ACC112 (cell line): ENCODE results near the gene NPAS3.

Experiments used
- H2AFZ ChIP-seq: fragments of 200-600 bp; sonication (generic); one replicate; pipeline ENCODE4 v1.6.0; 2017; ENCODE audit warnings: antibody characterized with exemption, low read length; ENCODE audit not compliant: unreplicated experiment
- H3K27ac ChIP-seq: fragments of 200-600 bp; sonication (generic); 2 replicates; pipeline ENCODE4 v1.5.1; 2014; ENCODE audit warnings: low read depth, mild to moderate bottlenecking, antibody characterized with exemption, low read length, moderate library complexity
- H3K27me3 ChIP-seq: fragments of 200-600 bp; sonication (generic); 2 replicates; pipeline ENCODE4 v1.6.1; 2014; ENCODE audit warnings: mild to moderate bottlenecking, antibody characterized with exemption, low read length, moderate library complexity, mixed read lengths; ENCODE audit not compliant: insufficient read depth
- H3K36me3 ChIP-seq: fragments of 200-600 bp; sonication (generic); 2 replicates; pipeline ENCODE4 v1.6.1; 2016; ENCODE audit warnings: mild to moderate bottlenecking, antibody characterized with exemption, low read length, moderate library complexity, mixed read lengths; ENCODE audit not compliant: insufficient read depth
- H3K4me1 ChIP-seq: fragments of 200-600 bp; sonication (generic); one replicate; pipeline ENCODE4 v1.6.1; 2016; ENCODE audit warnings: low read length, mixed read lengths; ENCODE audit not compliant: insufficient read depth, unreplicated experiment, control insufficient read depth
- H3K4me3 ChIP-seq: fragments of 200-600 bp; sonication (generic); 2 replicates; pipeline ENCODE4 v1.5.1; 2014; ENCODE audit warnings: mild to moderate bottlenecking, low read depth, low read length
- H3K79me2 ChIP-seq: fragments of 200-600 bp; sonication (generic); one replicate; pipeline ENCODE4 v1.6.0; 2016; ENCODE audit warnings: low read length; ENCODE audit not compliant: control insufficient read depth, unreplicated experiment, insufficient read depth

Gene NPAS3

GRCh38 chr14:33811721-33812120 is 873.0 kb downstream of the NPAS3 start:
- no peak overlapping the region for H3K4me3 ChIP-seq
- no peaks in the 10 kb centered on the region for H3K79me2 ChIP-seq
- no peak overlapping the region for H2AFZ ChIP-seq
- peaks cover 25% of the 10 kb centered on the region for H3K27me3 ChIP-seq
- no peak overlapping the region for H3K27ac ChIP-seq
- no peaks in the 10 kb centered on the region for H3K4me1 ChIP-seq
- H3K36me3 ChIP-seq = no peaks in the 10 kb centered on the region

GRCh38 chr14:33812181-33812580 is 873.5 kb downstream of the NPAS3 start:
- H3K4me1 ChIP-seq = no peaks in the 10 kb centered on the region
- H3K79me2 ChIP-seq = no peaks in the 10 kb centered on the region
- no peak overlapping the region for H3K27ac ChIP-seq
- H3K27me3 ChIP-seq = peaks cover 27% of the 10 kb centered on the region
- H2AFZ ChIP-seq = no peak overlapping the region
- no peak overlapping the region for H3K4me3 ChIP-seq
- no peaks in the 10 kb centered on the region for H3K36me3 ChIP-seq

GRCh38 chr14:33812601-33813000 is 873.9 kb downstream of the NPAS3 start:
- H3K27me3 ChIP-seq = peaks cover 31% of the 10 kb centered on the region
- H3K4me3 ChIP-seq = no peak overlapping the region
- H3K4me1 ChIP-seq = no peaks in the 10 kb centered on the region
- no peaks in the 10 kb centered on the region for H3K36me3 ChIP-seq
- no peaks in the 10 kb centered on the region for H3K79me2 ChIP-seq
- H2AFZ ChIP-seq = no peak overlapping the region
- no peak overlapping the region for H3K27ac ChIP-seq

- Histone ChIP-seq H3K79me2 (no peaks in the 10 kb centered on the region), H3K27ac (no peak overlapping the region), H3K27me3 (peaks cover 45% of the 10 kb centered on the region), H3K36me3 (no peaks in the 10 kb centered on the region), H2AFZ (no peak overlapping the region), H3K4me1 (no peaks in the 10 kb centered on the region), H3K4me3 (no peak overlapping the region)
These were observed 875.3 kb downstream of the NPAS3 start for GRCh38 chr14:33814010-33814409.

- Histone ChIP-seq H3K4me3 (no peak overlapping the region), H3K27ac (no peak overlapping the region), H3K27me3 (peaks cover 7% of the 10 kb centered on the region; the same call in 1 of the 2 replicates), H3K79me2 (no peaks in the 10 kb centered on the region), H3K4me1 (no peaks in the 10 kb centered on the region), H3K36me3 (no peaks in the 10 kb centered on the region), H2AFZ (no peak overlapping the region)
These were observed 895.2 kb downstream of the NPAS3 start for GRCh38 chr14:33833706-33834465.

- no peak overlapping the region for H2AFZ ChIP-seq
These were observed 896.0 kb downstream of the NPAS3 start for GRCh38 chr14:33834466-33835260.

GRCh38 chr14:33835261-33835655 is 896.6 kb downstream of the NPAS3 start:
- Histone ChIP-seq H3K36me3 (no peaks in the 10 kb centered on the region), H2AFZ (no peak overlapping the region), H3K4me1 (no peaks in the 10 kb centered on the region)

More at GRCh38 chr14:33834466-33835260, 896.0 kb downstream of the NPAS3 start:
- Histone ChIP-seq H3K27me3 (peaks cover 7% of the 10 kb centered on the region; the same call in 1 of the 2 replicates), H3K27ac (no peak overlapping the region), H3K79me2 (no peaks in the 10 kb centered on the region), H3K4me1 (no peaks in the 10 kb centered on the region), H3K4me3 (no peak overlapping the region), H3K36me3 (no peaks in the 10 kb centered on the region)

GRCh38 chr14:33835677-33836076 is 897.0 kb downstream of the NPAS3 start:
- no peaks in the 10 kb centered on the region for H3K79me2 ChIP-seq
- no peak overlapping the region for H2AFZ ChIP-seq
- H3K36me3 ChIP-seq = no peaks in the 10 kb centered on the region
- peaks cover 12% of the 10 kb centered on the region; the same call in 1 of the 2 replicates for H3K27me3 ChIP-seq
- H3K27ac ChIP-seq = no peak overlapping the region
- H3K4me1 ChIP-seq = no peaks in the 10 kb centered on the region
- no peak overlapping the region for H3K4me3 ChIP-seq

More at GRCh38 chr14:33835261-33835655, 896.6 kb downstream of the NPAS3 start:
- Histone ChIP-seq H3K27ac (no peak overlapping the region), H3K4me3 (no peak overlapping the region), H3K79me2 (no peaks in the 10 kb centered on the region), H3K27me3 (peaks cover 12% of the 10 kb centered on the region; the same call in 1 of the 2 replicates)

- Histone ChIP-seq H3K4me3 (no peak overlapping the region), H3K36me3 (no peaks in the 10 kb centered on the region), H3K4me1 (no peaks in the 10 kb centered on the region), H3K27me3 (peaks cover 18% of the 10 kb centered on the region; the same call in 1 of the 2 replicates), H3K27ac (no peak overlapping the region), H3K79me2 (no peaks in the 10 kb centered on the region), H2AFZ (no peak overlapping the region)
These were observed 897.7 kb downstream of the NPAS3 start for GRCh38 chr14:33836203-33836899.

GRCh38 chr14:33836900-33837577 is 898.4 kb downstream of the NPAS3 start:
- Histone ChIP-seq H3K79me2 (no peaks in the 10 kb centered on the region), H3K36me3 (no peaks in the 10 kb centered on the region), H3K4me1 (no peaks in the 10 kb centered on the region), H3K4me3 (no peak overlapping the region), H2AFZ (no peak overlapping the region), H3K27ac (no peak overlapping the region), H3K27me3 (peaks cover 23% of the 10 kb centered on the region; the same call in 1 of the 2 replicates)
